Islet precursor cell (in vitro differentiated cells): Measurements from ENCODE around the gene IGFL1.
A peak's percentile ranks its signal among the peaks of the same experiment; 100 is the strongest.
"Not testable (repeated sequence)": the region's sequence is repeated elsewhere in the genome, so short reads cannot be mapped to it uniquely, and the experiment has no call there.

Experiments
- DNase-seq: peaks from one replicate; pipeline ENCODE4 v3.0.0-alpha.2; 2018

Gene IGFL1

DNA sequence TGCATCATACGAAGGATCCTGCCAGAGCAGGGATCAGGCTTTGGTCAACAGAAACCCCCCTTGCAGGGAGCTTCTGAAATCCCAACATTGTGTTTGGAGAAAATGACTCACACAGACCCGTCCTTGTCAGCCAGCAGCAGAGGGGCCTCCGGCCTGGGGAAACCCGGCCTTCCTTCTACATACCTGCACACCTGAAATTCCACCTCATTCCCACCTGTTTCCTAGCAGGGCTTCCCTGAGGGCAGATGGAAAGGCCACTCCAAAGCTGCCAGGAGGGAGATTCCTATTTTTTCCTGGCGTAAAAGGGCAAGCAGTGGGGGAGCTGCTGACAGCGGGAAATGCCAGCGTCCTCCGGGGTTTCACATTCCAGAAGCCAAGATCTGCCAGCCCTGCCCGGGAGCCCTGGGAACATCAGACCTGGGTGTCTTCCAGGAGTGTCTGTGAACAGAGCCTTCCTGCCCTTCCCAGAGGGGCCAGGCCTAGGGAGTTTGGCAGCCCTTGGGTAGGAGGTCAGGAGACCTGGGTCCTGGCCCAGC is 3.0 kb upstream of the IGFL1 start:
- peak; percentile 68 for DNase-seq

DNA sequence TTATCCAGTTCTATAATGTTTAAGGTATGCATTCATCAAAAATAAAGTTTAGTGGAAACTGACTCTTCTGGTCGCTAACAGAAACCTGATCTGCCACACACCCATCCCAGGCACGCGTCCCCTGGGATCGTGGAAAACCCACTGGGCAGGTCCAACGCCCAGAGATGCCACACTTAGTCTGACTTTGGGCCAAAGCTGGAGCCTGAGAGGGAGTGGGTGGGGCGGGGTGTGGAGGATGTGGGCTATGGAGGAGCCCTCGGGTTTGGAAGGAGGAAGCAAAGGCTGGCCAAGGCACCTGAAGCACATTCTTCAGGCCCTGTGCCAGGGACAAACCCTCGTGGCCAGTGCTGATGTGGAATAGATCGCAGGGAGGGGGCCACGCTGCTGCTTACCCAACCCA is 2.5 kb downstream of the IGFL1 start:
- DNase-seq = peak; percentile 38

DNA sequence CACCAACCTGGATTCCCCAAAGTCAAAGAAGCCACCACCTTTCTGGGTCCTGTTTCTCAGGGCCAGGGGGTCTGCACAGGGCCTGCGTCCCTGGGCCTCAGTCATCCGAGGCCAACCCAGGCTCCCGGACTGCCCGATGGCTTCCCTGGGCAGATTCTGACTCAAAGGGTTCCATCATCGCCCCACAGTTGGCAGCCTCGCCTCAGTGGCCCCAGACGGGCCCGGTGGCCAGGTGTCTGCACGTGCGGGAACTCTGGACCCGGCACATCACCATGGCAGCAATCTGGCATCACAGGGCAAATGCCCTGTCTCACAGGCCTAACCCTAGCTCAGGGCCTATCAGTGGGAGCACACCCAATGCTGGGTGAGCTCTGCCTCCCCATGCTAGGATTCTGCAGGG is 2.9 kb downstream of the IGFL1 start:
- peak; percentile 39 for DNase-seq

DNA sequence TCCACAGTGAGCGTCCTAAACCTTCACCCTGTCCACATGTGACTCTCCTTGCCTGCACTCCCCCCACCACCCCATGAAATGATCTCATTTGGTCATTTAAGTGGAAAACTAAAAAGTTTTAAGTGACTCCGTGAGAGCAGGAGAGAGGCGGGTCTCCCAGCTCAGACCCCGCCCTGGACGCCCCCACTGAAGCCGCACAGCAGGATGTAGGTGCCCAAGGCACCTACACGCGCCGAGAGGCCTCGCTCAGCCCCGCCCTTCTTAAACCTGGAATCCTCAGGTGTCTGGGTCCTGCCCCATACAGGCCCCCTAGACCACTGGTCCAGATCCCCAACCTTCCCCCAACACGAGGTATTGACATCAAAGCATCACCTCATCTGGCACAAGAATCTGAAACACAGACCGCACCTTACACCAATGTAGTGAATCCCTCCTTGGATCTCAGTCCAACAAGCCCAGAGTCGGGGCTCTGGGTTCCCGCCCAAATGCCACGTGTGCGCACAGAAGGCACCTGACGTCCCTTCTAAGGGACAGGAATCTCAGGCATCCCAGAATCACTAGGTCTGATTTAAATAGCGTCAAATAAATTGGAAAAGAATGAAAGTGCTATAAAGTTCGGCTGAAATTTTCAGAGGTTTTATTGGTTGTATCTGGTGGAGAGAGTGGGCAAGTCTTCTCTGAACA is 3.5 kb downstream of the IGFL1 start:
- no peak for DNase-seq

GRCh38 chr19:46233871-46234270 is 4.3 kb downstream of the IGFL1 start:
- not testable (repeated sequence) for DNase-seq

DNA sequence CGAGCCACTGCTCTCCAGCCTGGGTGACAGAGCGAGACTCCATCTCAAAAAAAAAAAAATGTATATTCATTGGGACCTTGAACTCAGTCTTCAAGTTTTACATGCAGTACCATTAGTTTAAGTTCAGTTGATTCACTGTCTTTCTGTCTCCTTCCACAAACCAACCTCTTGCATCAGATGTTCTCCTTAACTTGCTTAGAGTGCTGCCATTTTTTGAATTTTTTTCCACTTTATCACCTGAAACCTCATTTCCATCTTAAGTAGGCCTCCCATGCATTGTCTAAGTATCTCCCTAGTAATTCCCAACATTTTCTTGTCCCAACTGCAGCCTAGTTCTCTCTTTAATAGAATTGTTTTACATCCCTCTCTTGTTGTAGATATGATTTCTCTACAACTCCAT is 8.6 kb downstream of the IGFL1 start:
- DNase-seq = not testable (repeated sequence)

- DNase-seq = no peak
These were observed 9.9 kb downstream of the IGFL1 start for GRCh38 chr19:46239193-46240024.

DNA sequence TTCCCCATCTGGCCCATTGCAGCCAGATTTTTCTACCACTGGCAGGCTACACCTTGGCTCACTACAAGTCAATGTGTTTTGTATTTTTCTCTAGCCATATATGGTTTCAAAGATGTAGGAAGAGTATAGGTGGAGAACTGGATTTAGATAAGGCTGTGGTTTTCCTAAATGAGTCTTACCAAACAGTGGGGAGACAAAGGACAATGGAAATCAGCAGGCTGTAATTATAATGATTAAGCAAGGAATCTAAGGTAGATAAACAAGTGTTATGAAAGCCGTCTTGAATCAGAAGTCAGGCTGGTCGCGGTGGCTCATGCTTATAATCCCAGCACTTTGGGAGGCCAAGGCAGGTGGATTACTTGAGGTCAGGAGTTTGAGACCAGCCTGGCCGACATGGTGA is 11.2 kb downstream of the IGFL1 start:
- DNase-seq = no peak

DNA sequence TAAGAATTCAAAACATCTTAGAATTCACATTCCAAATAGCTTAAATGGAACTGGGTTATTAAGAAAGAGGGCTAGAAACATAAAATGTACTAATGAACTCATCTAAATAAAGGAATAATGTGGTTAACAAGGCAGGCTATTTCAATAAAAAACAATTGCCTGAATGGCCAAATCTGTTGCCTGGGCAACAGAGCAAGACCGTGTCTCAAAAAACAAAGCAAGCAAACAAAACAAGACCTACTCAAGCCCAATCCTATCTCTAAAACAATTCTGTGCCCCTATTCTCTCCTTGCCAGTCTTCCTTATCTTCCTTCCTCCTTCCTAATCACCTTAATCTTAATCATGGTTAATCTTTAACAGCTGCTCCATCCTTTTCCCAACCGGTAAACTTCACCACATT is 12.1 kb downstream of the IGFL1 start:
- no peak for DNase-seq

DNA sequence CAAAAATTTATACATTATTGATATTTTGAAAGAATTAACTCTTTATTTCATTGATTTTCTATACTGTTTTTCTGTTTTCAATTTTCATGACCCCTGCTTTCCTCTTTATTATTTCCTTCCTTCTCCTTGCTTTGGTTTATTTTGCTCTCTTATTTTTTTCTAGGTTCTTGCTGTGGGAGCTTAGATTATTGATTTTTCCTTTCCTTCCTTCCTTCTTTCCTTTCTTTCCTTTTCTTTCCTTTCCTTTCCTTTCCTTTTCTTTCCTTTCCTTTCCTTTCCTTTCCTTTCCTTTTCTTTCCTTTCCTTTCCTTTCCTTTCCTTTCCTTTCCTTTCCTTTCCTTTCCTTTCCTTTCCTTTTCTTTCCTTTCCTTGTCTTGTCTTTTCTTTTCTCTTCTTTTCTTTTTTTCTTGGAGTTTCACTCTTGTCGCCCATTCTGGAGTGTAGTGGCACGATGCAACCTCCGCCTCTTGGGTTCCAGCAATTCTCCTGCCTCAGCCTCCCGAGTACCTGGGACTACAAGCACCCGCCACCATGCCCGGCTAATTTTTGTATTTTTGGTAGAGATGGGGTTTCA is 13.6 kb downstream of the IGFL1 start:
- DNase-seq = not testable (repeated sequence)

DNA sequence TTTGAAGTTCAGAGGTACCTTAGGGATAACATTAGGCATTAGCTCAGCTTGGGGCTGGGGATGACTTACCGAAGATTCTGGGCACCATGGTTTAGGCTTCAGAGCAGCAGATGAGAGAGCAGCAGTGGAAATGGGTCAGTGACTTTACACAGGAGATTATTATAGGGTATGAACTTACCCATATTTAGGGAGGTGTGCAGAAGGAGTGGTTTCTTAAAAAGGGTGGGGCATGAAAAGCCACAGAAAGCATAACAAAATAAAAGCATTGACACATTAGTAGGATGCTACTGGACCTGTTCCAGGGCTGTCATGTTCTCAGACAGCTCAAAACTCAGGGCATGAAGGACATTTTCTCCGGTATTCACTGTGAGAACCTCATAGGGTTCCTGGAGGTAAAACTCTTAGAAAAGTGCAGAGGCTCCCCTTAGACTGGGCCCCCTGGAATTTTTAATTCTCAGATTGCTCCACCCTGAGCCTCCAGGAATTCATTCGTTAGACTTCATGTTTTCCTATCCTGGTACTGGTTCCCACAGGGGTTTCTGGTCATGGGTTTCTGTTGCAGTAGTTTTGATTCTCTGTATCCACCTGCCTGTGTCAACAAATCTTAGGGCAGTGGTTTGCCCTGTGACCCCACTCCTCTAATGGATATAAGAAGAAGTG is 20.7 kb downstream of the IGFL1 start:
- no peak for DNase-seq

DNA sequence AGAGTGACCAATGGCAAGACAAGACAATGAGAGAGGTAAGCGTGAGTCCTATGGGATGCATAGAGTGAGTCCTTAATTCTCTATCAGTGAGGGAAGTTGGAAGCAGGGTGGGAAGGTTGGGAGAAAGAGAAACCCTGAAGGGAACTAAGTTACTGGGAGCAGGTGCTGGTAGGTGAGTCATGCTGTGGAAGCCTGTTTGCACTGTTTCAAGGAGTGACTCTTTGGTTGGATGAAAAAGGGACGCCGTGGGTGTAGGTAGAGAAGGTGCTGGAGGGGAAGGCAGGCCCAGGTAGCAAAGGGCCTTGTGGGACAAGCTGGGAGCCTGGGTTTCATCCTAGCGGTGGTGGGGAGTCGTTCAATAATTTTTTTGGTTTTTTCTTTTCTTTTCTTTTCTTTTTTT is 21.9 kb downstream of the IGFL1 start:
- DNase-seq = no peak

DNA sequence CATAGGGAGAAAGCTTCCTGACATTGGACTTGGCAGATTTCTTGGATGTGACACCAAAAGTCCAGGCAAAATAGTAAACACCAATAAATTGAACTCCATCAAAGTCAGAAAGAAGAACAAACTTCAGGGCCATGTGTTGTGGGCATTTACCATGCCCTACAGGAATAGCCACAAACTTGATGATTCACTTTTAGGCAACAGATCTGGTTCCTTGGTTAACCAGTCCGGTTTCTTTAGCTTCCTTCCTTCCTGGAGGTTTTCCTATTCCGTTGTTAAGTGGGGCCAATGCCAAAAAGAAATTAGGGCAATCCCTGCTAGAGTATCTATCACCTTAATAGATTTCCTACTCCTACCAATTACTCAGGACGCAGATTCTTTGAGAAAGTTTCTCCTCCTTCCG is 25.2 kb downstream of the IGFL1 start:
- DNase-seq = no peak

- no peak for DNase-seq
These were observed 27.3 kb downstream of the IGFL1 start for GRCh38 chr19:46256855-46257254.

DNA sequence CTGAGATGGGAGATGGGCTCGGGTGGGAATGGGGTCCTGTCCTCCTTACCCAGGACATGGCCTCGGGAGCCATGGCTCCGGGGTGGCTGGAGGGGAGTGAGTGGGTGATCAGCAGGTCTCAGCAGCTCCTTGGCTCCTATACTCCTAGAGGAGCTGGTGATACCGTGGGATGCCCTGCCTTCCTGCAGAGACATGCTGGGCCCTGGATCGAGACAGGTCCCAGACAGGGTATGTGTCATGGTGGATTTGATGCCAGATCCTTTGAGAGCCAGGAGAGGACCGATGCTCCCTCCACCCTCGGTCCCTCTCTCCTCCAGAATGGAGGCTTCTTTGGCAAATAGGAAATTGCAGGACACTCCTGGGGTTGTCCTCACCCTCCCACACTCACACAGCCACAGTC is 32.0 kb downstream of the IGFL1 start:
- not testable (repeated sequence) for DNase-seq

DNA sequence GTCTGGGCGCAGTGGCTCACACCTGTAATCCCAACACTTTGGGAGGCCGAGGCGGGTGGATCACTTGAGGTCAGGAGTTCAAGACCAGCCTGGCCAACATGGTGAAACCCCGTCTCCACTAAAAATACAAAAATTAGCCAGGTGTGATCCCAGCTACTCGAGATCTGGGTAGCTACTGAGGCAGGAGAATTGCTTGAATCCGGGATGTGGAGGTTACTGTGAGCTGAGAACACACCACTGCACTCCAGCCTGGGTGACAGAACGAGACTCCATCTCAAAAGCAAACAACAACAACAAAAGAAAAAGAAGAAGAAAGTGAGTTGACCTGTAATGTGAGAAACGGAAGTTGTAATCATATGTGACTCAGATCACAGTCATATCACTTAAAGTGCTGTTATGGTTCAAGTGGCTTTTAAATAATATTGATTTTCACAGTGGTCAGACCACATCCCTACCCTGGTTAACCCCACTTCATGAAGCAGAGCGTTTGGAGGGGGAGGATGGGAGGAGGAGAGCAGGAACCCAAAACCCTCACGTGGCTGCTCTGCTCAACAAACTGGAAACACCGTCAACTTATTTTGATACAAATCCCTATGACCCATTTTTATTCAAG is 33.2 kb downstream of the IGFL1 start:
- DNase-seq = not testable (repeated sequence)

DNA sequence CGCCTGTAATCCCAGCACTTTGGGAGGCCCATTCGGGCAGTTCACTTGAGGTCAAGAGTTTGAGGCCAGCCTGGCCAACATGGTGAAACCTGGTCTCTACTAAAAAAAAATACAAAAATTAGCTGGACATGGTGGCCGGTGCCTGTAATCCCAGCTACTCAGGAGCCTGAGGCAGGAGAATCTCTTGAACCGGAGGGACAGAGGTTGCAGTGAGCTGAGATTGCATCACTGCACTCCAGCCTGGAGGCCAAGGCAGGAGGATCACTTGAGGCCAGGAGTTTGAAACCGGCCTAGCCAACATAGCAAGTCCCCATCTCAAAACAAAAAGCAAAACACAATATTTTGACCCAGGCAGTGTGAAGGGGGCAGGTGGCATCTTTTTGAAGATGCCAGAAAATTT is 35.3 kb downstream of the IGFL1 start:
- not testable (repeated sequence) for DNase-seq

- DNase-seq = peak; percentile 89
These were observed 35.8 kb downstream of the IGFL1 start for GRCh38 chr19:46265217-46265828.

GRCh38 chr19:46269101-46269500 is 39.6 kb downstream of the IGFL1 start:
- DNase-seq = no peak

DNA sequence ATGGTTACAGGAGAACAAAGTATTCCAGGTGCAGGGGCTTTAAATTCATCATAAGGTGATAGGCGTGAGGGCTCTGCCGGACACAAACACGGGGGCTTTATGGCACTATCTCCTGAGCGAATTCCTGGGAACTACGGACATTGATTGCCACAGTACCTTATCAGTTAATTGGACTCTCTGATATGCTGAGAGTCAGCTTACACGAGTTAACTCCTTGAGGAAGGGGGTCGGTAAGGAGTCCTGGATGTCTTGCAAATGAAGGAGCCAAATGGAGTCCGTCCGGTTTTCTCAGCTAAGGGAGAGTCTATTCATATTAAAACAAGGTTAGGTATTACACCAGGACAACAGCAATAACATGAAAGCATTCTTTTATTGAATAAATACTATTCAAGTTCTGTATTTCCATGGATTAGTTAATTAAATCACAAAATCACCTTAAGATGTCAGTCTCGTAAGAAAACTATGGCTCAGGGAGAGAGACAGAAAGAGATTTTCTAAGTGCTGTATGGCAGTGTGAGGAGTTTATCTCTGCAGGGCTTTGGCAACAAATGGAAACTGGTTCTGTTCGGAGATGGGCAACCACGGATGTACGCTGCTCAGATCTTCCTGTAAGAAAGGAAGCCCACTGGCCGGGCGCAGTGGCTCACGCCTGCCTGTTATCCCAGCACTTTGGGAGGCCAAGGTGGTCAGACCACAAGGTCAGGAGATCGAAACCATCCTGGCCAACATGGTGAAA is 41.1 kb downstream of the IGFL1 start:
- DNase-seq = no peak

DNA sequence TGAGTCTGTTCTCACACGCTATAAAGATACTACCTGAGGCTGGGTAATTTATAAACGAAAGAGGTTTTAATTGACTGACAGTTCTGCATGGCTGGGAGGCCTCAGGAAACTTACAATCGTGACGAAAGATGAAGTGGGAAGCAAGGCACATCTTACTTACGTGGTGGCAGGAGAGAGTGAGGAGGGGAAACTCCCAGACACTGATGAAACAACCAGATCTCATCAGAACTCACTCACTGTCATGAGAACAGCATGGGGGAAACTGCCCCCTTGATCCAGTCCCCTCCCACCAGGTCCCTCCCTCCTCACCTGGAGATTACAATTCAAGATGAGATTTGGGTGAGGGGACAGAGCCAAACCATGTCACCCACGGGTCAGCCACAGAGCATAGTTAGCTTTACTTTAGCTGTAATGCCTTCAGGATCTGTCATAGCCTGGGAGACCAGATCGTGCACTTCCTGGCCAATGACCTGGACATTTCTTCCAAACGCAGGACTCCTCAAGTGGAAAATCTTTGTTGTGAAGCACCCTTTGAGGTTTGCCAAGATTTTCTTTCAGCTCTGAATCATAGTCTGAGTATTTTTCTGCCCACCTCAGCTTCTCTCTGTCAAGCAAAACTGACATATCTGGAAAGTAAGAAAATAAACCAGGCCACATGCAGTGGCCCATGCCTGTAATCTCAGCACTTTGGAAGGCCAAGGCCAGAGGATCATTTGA is 42.1 kb downstream of the IGFL1 start:
- DNase-seq = peak; percentile 91
